SK-N-SH (cell line): ENCODE measurements around the gene SETD5. TPM values are rescaled to one million over a fixed set of nuclear protein-coding genes. Genes with fewer than 3 reads are reported as not detected.

Source experiments
- CTCF ChIA-PET: fragments of 300-600, 350-600 bp; formaldehyde crosslinking; extraction: SDS; loops from one replicate; lab custom pipeline; 2021; lab: Yijun Ruan, JAX
- POLR2A ChIA-PET: fragments of 350-600 bp; sonication (Branson Sonifier 250); formaldehyde crosslinking; extraction: SDS; loops from one replicate; lab custom pipeline; 2020; ENCODE audit warnings: antibody characterized with exemption, inconsistent platforms; lab: Yijun Ruan, JAX
- DNase-seq: peaks from one replicate; pipeline ENCODE4 v3.0.0; 2012
- H2AFZ ChIP-seq: fragments of 200-600 bp; sonication (generic); 2 replicates; pipeline ENCODE4 v1.8.1; 2016; ENCODE audit warnings: antibody characterized with exemption, mild to moderate bottlenecking, low read depth
- H3F3A ChIP-seq: fragments of 200-600 bp; sonication (generic); replicated peaks from 2 replicates; pipeline ENCODE3; 2016; ENCODE audit warnings: antibody characterized with exemption, mild to moderate bottlenecking; ENCODE audit not compliant: insufficient read depth
- H3K27ac ChIP-seq, 2 experiments: fragments of 200-500 bp in 1 of 2; fragments of 200-600 bp in 1 of 2; sonication (Bioruptor generic) in 1 of 2; sonication (generic), shearing (Covaris generic) in 1 of 2; 2 replicates each; pipeline versions ENCODE4 v1.5.1 to v1.6.1; 2014 to 2016; ENCODE audit warnings: low read depth in 2 of 2, inconsistent platforms in 1 of 2, low read length in 1 of 2, mild to moderate bottlenecking in 1 of 2, mixed read lengths in 1 of 2
- H3K27me3 ChIP-seq: fragments of 200-600 bp; sonication (generic), shearing (Covaris generic); 2 replicates; pipeline ENCODE4 v1.6.1; 2016; ENCODE audit warnings: mixed run types; ENCODE audit not compliant: insufficient read depth
- H3K36me3 ChIP-seq, 2 experiments: fragments of 200-500 bp in 1 of 2; fragments of 200-600 bp in 1 of 2; sonication (Bioruptor generic) in 1 of 2; sonication (generic) in 1 of 2; replicated peaks in 1 of 2; 2 replicates each; pipeline versions ENCODE3 to v1.5.1; 2014 to 2016; ENCODE audit warnings: low read length in 1 of 2, mild to moderate bottlenecking in 1 of 2; ENCODE audit not compliant: insufficient read depth in 2 of 2, control insufficient read depth in 1 of 2
- H3K4me1 ChIP-seq, 2 experiments: fragments of 200-500 bp in 1 of 2; fragments of 200-600 bp in 1 of 2; sonication (Bioruptor generic) in 1 of 2; sonication (generic), shearing (Covaris generic) in 1 of 2; 2 replicates each; pipeline versions ENCODE4 v1.5.1 to v1.6.1; 2014 to 2016; ENCODE audit warnings: low read depth in 1 of 2, low read length in 1 of 2, mixed run types in 1 of 2; ENCODE audit not compliant: insufficient read depth in 2 of 2, control insufficient read depth in 1 of 2
- H3K4me2 ChIP-seq: fragments of 200-600 bp; sonication (generic), shearing (Covaris generic); 2 replicates; pipeline ENCODE4 v1.6.1; 2017; ENCODE audit warnings: mixed run types
- H3K4me3 ChIP-seq, 2 experiments: fragments of 200-500 bp in 1 of 2; fragments of 200-600 bp in 1 of 2; sonication (Bioruptor generic) in 1 of 2; sonication (generic), shearing (Covaris generic) in 1 of 2; 2 replicates each; pipeline versions ENCODE4 v1.5.1 to v1.8.1; 2014 to 2016; ENCODE audit warnings: low read depth in 2 of 2, inconsistent platforms in 1 of 2, low read length in 1 of 2, mild to moderate bottlenecking in 1 of 2, mixed read lengths in 1 of 2, moderate library complexity in 1 of 2
- H3K79me2 ChIP-seq: fragments of 200-600 bp; sonication (generic); 2 replicates; pipeline ENCODE4 v1.8.1; 2017; ENCODE audit warnings: mild to moderate bottlenecking; ENCODE audit not compliant: insufficient read depth
- H3K9ac ChIP-seq: fragments of 200-600 bp; sonication (generic); 2 replicates; pipeline ENCODE4 v1.6.1; 2017; ENCODE audit warnings: mixed run types
- H3K9me2 ChIP-seq: fragments of 200-600 bp; sonication (generic); 2 replicates; pipeline ENCODE4 v1.6.1; 2017; ENCODE audit warnings: mixed run types
- H3K9me3 ChIP-seq: fragments of 200-600 bp; sonication (generic); 2 replicates; pipeline ENCODE4 v1.6.1; 2017; ENCODE audit warnings: mixed run types, mild to moderate bottlenecking, moderate library complexity
- H4K20me1 ChIP-seq: fragments of 200-600 bp; sonication (generic); 2 replicates; pipeline ENCODE4 v1.6.1; 2017; ENCODE audit warnings: mild to moderate bottlenecking, mixed run types; ENCODE audit not compliant: insufficient read depth
- CHD2 ChIP-seq: fragments of 150-350 bp; IDR thresholded peaks from 2 replicates; pipeline ENCODE4 v1.6.1; 2018; ENCODE audit warnings: low read length; ENCODE audit not compliant: partially characterized antibody
- FOSL2 ChIP-seq: IDR thresholded peaks from 2 replicates; pipeline ENCODE4 v1.4.0; 2012; ENCODE audit warnings: low read depth, mild to moderate bottlenecking, moderate library complexity, borderline replicate concordance
- GABPA ChIP-seq: IDR thresholded peaks from 2 replicates; pipeline ENCODE4 v1.4.0; 2012; ENCODE audit warnings: low read depth, mild to moderate bottlenecking
- MEF2A ChIP-seq: IDR thresholded peaks from 2 replicates; pipeline ENCODE4 v1.4.0; 2012; ENCODE audit warnings: low read depth, borderline replicate concordance
- RCOR1 ChIP-seq: fragments of 150-350 bp; IDR thresholded peaks from 2 replicates; pipeline ENCODE4 v1.6.1; 2017; ENCODE audit warnings: antibody characterized with exemption, low read length
- TCF12 ChIP-seq: IDR thresholded peaks from 2 replicates; pipeline ENCODE4 v1.4.0; 2012
- USF2 ChIP-seq: fragments of 150-350 bp; IDR thresholded peaks from 2 replicates; pipeline ENCODE4 v1.6.1; 2017; ENCODE audit warnings: antibody characterized with exemption, low read length, low read depth, borderline replicate concordance
- WGBS: methylation state at CpG from one replicate; pipeline ENCODE4 v1.1.6; 2017; ENCODE audit warnings: low lambda C conversion rate; 5-methylcytosine and 5-hydroxymethylcytosine counted together
- polyA plus RNA-seq, 3 experiments: library from polyadenylated mRNA; depleted of rRNA; stranded (reverse); fragments of >200 nt; gene quantifications; 2 replicates each; pipeline ENCODE4 v1.2.3, GENCODE V29; 2012
- TF ChIP-seq, protein P1 (sequence below): IDR thresholded peaks from 2 replicates; pipeline ENCODE4 v1.4.0; 2012; ENCODE audit warnings: low read depth
- TF ChIP-seq, protein P2 (sequence below): IDR thresholded peaks from 2 replicates; pipeline ENCODE4 v1.6.1; 2012; ENCODE audit warnings: mild to moderate bottlenecking, low read depth, low read length, moderate library complexity

Gene SETD5
- polyA plus RNA-seq, 1 of the 3 experiments (the other 2 are of a cell fraction), result 32.3 TPM

DNA sequence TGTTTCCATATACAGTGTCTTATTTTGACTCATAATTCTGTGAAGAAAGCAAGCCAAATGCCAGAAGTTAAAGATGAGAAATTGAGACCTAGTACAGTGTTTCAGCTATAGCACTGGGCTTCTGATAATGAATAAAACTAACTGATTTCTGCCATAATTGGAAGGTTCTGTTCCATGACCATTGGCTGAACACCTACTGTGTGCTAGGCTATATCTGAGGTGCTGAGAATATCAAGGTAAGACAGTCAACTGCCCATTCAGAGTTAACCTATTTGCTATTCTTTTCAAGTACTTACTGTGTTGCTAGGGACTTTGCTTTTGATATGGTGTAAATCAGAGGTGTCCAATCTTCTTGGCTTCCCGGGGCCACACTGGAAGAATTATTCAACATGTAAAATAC lies 82.8 kb downstream of the SETD5 start:
- Histone ChIP-seq H3K4me1 (no peaks in the 10 kb centered on the region), H3K9me2 (no peaks in the 10 kb centered on the region), H3K36me3 (peaks cover 54 to 81% of the 10 kb centered on the region in 2 experiments), H3K4me3 (no peak overlapping the region), H3K9ac (no peak overlapping the region), H3K27me3 (no peaks in the 10 kb centered on the region), H4K20me1 (0 out of 2 replicates have a peak, but pooled peaks cover 8% of the 10 kb centered on the region), H3K4me2 (no peak overlapping the region), H3F3A (peaks cover 14% of the 10 kb centered on the region), H3K9me3 (no peaks in the 10 kb centered on the region), H3K27ac (no peak overlapping the region), H2AFZ (no peak overlapping the region), H3K79me2 (peaks cover 7% of the 10 kb centered on the region; the same call in 1 of the 2 replicates)
- TF ChIP-seq MEF2A (no peak), GABPA (no peak), FOSL2 (no peak), RCOR1 (no peak)
- TF ChIP-seq, protein P1, sequence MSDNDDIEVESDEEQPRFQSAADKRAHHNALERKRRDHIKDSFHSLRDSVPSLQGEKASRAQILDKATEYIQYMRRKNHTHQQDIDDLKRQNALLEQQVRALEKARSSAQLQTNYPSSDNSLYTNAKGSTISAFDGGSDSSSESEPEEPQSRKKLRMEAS, result no peak
- TF ChIP-seq, protein P2, sequence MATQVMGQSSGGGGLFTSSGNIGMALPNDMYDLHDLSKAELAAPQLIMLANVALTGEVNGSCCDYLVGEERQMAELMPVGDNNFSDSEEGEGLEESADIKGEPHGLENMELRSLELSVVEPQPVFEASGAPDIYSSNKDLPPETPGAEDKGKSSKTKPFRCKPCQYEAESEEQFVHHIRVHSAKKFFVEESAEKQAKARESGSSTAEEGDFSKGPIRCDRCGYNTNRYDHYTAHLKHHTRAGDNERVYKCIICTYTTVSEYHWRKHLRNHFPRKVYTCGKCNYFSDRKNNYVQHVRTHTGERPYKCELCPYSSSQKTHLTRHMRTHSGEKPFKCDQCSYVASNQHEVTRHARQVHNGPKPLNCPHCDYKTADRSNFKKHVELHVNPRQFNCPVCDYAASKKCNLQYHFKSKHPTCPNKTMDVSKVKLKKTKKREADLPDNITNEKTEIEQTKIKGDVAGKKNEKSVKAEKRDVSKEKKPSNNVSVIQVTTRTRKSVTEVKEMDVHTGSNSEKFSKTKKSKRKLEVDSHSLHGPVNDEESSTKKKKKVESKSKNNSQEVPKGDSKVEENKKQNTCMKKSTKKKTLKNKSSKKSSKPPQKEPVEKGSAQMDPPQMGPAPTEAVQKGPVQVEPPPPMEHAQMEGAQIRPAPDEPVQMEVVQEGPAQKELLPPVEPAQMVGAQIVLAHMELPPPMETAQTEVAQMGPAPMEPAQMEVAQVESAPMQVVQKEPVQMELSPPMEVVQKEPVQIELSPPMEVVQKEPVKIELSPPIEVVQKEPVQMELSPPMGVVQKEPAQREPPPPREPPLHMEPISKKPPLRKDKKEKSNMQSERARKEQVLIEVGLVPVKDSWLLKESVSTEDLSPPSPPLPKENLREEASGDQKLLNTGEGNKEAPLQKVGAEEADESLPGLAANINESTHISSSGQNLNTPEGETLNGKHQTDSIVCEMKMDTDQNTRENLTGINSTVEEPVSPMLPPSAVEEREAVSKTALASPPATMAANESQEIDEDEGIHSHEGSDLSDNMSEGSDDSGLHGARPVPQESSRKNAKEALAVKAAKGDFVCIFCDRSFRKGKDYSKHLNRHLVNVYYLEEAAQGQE, result no peak
- WGBS, result 84% methylated on average over 1 of the region's 1 CpG
- ChIA-PET CTCF (interaction anchor here (1.3 to 1.4 kb wide), 2 partner anchors 11 to 23 kb away, joined by 3 to 9 read pairs; no protein-coding TSS in a partner anchor), POLR2A (no interaction called here)
- no peak for DNase-seq

GRCh38 chr3:9485248-9485647 lies 87.8 kb downstream of the SETD5 start:
- no peak overlapping the region for H3K27ac ChIP-seq
- TF ChIP-seq RCOR1 (no peak), TCF12 (no peak), CHD2 (no peak), USF2 (no peak)
- ChIA-PET CTCF (interaction anchor here (0.6 to 2.3 kb wide), 3 partner anchors 18 to 132 kb away, joined by 3 to 9 read pairs (median 9); no protein-coding TSS in a partner anchor), POLR2A (no interaction called here)
- no peaks in the 10 kb centered on the region for H3K9me3 ChIP-seq
- no peak overlapping the region for H3K9ac ChIP-seq
- no peaks in the 10 kb centered on the region for H3K4me1 ChIP-seq
- WGBS, result 93% methylated on average over 1 of the region's 1 CpG
- H3K27me3 ChIP-seq, result no peaks in the 10 kb centered on the region
- no peak overlapping the region for H3K4me3 ChIP-seq
- no peak overlapping the region for H3K4me2 ChIP-seq
- no peaks in the 10 kb centered on the region for H3K79me2 ChIP-seq
- H3F3A ChIP-seq, result peaks cover 28% of the 10 kb centered on the region
- H3K36me3 ChIP-seq, result peaks cover 12 to 63% of the 10 kb centered on the region in 2 experiments
- no peaks in the 10 kb centered on the region for H3K9me2 ChIP-seq
- no peak for DNase-seq
- no peak overlapping the region for H2AFZ ChIP-seq
- no peaks in the 10 kb centered on the region for H4K20me1 ChIP-seq
